PC-9 (cell line): ENCODE data around the gene PDE4C.

Source experiments
- CTCF ChIP-seq: fragments of 200-600 bp; sonication (generic); conservative IDR thresholded peaks from 2 replicates; pipeline ENCODE4 v1.6.1; 2017; ENCODE audit warnings: mixed run types, antibody characterized with exemption, mild to moderate bottlenecking, moderate library complexity
- EZH2 ChIP-seq: fragments of 200-600 bp; sonication (generic); IDR thresholded peaks from 2 replicates; pipeline ENCODE4 v1.8.0; 2017; ENCODE audit warnings: antibody characterized with exemption, low read depth

GRCh38 chr19:18183529-18183928 is 42.7 kb downstream of the PDE4C start:
- TF ChIP-seq CTCF (no peak), EZH2 (no peak)
